Renal pelvis (tissue), 4 donors: ENCODE results near the gene CBFA2T3. TPM values are rescaled to one million over a fixed set of nuclear protein-coding genes. Genes with fewer than 3 reads are reported as not detected.

Experiments
- DNase-seq: peaks from one replicate; pipeline ENCODE4 v3.0.0-alpha.2; 2013
- polyA plus RNA-seq, 3 donors: library from polyadenylated mRNA; unstranded; fragments of 120-200 nt; gene quantifications; one replicate each; pipeline ENCODE4 v1.2.1, GENCODE V29; 2013; ENCODE audit not compliant: insufficient read length in 3 of 3

CBFA2T3 gene
- polyA plus RNA-seq, 3 donors: 3.1 to 3.6 (median 3.5) TPM

DNA sequence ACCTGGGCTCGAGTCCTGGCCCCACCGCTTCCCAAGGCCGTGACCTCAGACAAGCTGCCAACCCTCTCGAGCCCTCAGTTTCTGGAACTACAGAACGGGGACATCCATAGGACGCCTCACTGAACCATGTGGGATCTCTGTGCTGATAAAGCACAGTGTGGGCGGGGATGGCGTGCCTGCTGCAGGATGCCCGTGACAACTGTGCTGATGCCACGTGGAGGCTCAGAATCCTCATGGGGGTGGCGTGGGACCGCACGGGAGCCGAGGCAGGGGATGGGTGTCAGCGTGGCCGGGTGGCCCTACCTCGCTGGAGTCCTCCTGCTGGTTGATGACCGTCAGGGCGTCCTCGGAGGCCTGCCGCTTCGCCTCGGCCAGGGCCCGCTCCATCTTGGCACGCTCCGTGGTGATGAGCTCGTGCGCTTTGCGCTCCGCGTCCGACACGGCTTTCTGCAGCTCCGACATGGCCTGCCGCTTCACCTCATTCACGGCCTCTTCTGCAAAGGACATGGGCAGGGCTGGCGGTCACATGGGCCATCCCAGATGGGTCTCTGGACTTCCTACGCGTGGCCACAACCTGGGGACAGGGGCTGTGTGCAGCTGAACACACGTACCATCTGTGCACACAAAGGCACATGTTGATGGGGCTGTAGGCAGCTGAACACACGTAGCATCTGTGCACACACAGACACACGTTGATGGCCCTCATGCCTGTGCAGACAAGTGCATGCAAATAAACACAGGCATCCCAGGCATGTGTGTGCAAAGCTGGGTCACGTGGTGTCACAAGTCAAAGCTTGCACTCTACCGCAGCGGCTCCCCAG, 97.8 kb downstream of the CBFA2T3 start:
- no peak for DNase-seq

DNA sequence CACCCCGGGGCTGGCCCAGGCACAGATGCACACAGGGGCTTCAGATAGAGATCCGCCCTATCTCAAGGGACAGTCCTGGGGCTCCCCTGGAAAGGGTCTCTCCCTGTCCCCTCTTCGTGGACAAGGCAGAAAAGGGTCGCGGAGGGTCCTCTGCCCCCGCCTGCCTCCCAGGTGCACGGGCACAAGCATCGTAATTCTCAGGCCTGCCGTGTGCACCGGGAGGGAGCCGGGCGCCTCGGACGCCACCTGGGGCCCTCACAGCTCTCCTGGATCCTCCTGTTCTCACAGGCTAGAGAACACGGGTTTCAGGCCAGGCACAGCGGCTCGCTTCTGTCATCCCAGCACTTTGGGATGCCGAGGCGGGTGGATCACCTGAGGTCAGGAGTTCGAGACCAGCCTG, 98.7 kb downstream of the CBFA2T3 start:
- no peak for DNase-seq

GRCh38 chr16:88877564-88878289, 99.3 kb downstream of the CBFA2T3 start:
- DNase-seq: no peak

- no peak for DNase-seq
Measured at GRCh38 chr16:88876942-88877526, 100.0 kb downstream of the CBFA2T3 start.

- no peak for DNase-seq
Measured at GRCh38 chr16:88875703-88876234, 101.2 kb downstream of the CBFA2T3 start.

- DNase-seq: no peak
Measured at GRCh38 chr16:88874938-88875599, 101.9 kb downstream of the CBFA2T3 start.

GRCh38 chr16:88872650-88873331, 104.2 kb downstream of the CBFA2T3 start:
- no peak for DNase-seq

GRCh38 chr16:88871730-88872416, 105.1 kb downstream of the CBFA2T3 start:
- no peak for DNase-seq

- no peak for DNase-seq
Measured at GRCh38 chr16:88871349-88871702, 105.7 kb downstream of the CBFA2T3 start.

DNA sequence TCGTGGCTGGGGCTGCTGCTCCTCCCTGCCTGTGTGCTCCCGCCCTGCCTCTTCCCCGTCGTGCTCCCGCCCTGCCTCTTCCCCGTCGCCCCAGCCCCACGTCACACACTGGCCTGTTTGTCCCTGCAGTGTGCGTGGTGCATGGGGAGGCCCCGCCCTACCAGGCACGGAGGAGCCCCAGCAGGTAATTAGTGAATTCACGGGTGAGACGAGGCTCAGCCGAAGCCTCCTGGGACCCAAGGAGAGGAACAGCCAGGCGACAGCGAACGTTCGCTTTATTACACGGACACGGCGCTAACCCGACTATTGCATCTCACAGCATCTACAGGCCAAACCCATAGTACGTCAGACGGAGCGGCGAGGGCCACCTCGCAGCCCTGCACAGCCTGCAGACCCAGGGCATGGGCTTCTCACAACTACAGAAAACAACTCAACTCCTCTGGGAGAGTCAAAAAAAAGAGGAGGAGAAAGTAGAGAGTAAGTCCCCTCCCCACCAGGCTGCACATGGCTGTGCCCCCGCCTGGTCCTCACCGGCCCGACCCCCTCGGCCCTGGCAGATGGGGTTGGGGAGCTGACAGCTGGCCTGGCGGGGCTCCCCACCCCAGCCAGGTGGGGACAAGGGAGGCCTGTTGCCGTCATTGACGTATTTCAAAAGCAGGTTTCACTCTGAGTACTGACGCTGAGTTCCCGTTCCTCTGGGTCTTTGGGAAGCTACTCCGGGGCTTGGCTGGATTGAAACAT, 106.2 kb downstream of the CBFA2T3 start:
- DNase-seq: no peak

DNA sequence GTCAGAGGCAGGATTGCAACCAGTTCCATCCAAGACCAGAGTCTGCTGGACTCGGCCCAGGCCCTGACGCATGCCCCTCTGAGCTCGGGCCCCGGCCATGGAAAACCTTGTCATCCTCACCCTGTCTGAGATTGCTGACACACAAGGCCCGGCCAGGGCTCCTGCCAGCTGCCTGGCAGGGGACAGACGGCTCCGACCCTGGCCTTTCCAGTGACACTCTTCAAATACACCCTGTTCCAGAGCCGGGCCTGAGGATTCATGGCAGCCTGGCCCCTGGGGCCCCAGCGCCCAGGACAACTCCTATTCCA, 107.4 kb downstream of the CBFA2T3 start:
- no peak for DNase-seq

- no peak for DNase-seq
Measured at GRCh38 chr16:88868974-88869672, 107.9 kb downstream of the CBFA2T3 start.

GRCh38 chr16:88867581-88868246, 109.3 kb downstream of the CBFA2T3 start:
- no peak for DNase-seq

DNA sequence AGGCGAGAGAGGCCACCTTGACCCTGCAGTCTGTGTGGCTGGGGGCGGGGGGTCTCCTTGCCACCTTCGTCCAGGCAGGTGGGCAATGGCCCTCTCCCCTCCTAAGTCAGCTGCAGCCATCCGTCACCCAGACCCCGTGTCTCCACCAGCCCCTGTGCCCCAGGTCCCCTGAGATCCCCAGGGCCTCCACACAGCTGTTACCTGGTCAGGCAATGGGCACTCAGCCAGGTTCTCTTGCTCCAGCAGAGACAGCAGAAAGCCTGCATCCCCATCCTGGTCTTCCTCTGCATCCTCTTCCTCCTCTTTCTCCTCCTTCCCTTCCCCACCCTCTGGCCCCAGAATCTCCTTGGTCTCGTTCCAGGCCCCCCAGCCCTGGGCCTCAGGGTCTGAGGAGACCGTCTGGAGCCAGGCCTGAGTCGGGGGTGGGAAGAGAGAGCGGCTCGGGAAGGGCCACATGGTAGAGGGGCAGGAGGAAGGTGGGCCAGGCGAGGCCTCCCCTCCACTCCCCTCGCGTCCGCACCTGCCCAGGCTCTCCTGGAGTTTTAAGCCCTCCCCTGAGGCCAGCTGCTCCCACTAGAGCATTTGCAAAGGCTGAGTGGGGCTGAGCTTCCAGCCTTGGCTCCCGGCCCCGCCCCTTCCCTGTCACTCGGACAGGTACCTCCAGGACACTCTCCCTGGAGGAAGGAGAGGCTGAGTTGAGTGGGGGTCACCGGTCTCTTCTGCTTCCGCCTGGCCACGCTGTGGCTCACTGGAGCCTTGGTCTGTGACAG, 110.7 kb downstream of the CBFA2T3 start, which contains the start of gene PABPN1L:
PABPN1L (minus strand) TSS at position 510 of the 770 bp plus-strand sequence; CDS start at position 456, 54 bp downstream.
- DNase-seq: no peak

GRCh38 chr16:88865742-88866141, 111.3 kb downstream of the CBFA2T3 start:
- DNase-seq: no peak

GRCh38 chr16:88865310-88865709, 111.7 kb downstream of the CBFA2T3 start:
- no peak for DNase-seq

DNA sequence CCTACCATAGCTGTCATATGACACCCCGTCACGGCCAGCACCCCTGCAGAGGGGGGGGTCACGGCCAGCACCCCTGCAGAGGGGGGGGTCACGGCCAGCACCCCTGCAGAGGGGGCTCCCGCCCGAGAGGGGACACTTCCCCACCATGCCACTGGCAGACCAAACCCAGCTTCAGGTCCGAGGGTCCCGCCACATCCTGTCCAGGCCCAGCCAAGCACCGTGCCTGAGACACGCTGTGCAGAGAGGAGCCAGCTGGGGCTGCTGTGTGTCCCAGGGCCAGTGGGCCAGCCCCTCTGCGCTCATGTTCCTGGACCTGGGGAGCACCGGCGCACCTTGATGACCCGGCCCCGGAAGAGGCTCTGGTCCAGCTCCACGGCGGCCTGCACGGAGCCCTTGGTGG, 112.5 kb downstream of the CBFA2T3 start:
- no peak for DNase-seq

- DNase-seq: no peak
Measured at GRCh38 chr16:88864099-88864498, 112.9 kb downstream of the CBFA2T3 start.
